HCT116 (cell line): Measurements from ENCODE around the gene ZNF750. TPM values are rescaled to one million over a fixed set of nuclear protein-coding genes. Genes with fewer than 3 reads are reported as not detected.
A peak's percentile ranks its signal among the peaks of the same experiment; 100 is the strongest.

ENCODE experiments used
- ATAC-seq: fragments of 200-7000 bp; cut with Tn5 transposase; 2 replicates; pipeline ENCODE4 v1.9.1; 2020; ENCODE audit warnings: mild to moderate bottlenecking, moderate library complexity
- BruUV-seq: library from RNA; stranded (reverse); fragments of 400-500 nt; replicated peaks from 2 replicates; lab custom pipeline; 2021; lab: Mats Ljungman, UMichigan
- CTCF ChIA-PET: fragments of 300-600 bp; sonication (Branson Sonifier 250); formaldehyde crosslinking; loops from one replicate; lab custom pipeline; 2021; ENCODE audit warnings: antibody characterized with exemption; lab: Charles Lee
- POLR2A ChIA-PET: fragments of 300-600, 350-600 bp; sonication (Branson Sonifier 250); formaldehyde crosslinking; loops from one replicate; lab custom pipeline; 2021; ENCODE audit warnings: antibody characterized with exemption; lab: Charles Lee
- RAD21 ChIA-PET, 2 experiments: fragments of 300-600 bp; sonication (Branson Sonifier 250); formaldehyde crosslinking; loops; one replicate each; lab custom pipeline; 2023; ENCODE audit warnings: low total read pairs in 2 of 2; ENCODE audit not compliant: uncharacterized antibody in 2 of 2, unreplicated experiment in 2 of 2, low non-redundant PET in 1 of 2; lab: Charles Lee
- DNase-seq: peaks from one replicate; pipeline ENCODE4 v3.0.0-alpha.2; 2010; ENCODE audit warnings: low read depth, low spot score
- H2AFZ ChIP-seq: fragments of 200-600 bp; shearing (Covaris generic), sonication (generic); 2 replicates; pipeline ENCODE4 v1.6.1; 2017; ENCODE audit warnings: low read depth, mixed run types, mixed read lengths, antibody characterized with exemption, low read length; ENCODE audit not compliant: poor library complexity, severe bottlenecking
- H3K27ac ChIP-seq: 2 replicates; pipeline ENCODE4 v1.5.1; 2012; ENCODE audit warnings: low read depth, low read length
- H3K27me3 ChIP-seq: fragments of 200-600 bp; sonication (generic); 2 replicates; pipeline ENCODE4 v1.6.1; 2016; ENCODE audit warnings: mixed run types, low read length, mixed read lengths; ENCODE audit not compliant: insufficient read depth
- H3K36me3 ChIP-seq, 2 experiments: fragments of 200-500 bp in 1 of 2; fragments of 200-600 bp in 1 of 2; sonication (Bioruptor generic) in 1 of 2; sonication (generic) in 1 of 2; 2 replicates each; pipeline versions ENCODE4 v1.5.1 to v1.6.1; 2014 to 2016; ENCODE audit warnings: low read length in 2 of 2, inconsistent platforms in 1 of 2, mixed read lengths in 1 of 2, mixed run types in 1 of 2; ENCODE audit not compliant: insufficient read depth in 2 of 2, control insufficient read depth in 1 of 2
- H3K4me1 ChIP-seq, 2 experiments: fragments of 200-600 bp in 1 of 2; sonication (generic) in 1 of 2; 2 replicates each; pipeline versions ENCODE4 v1.5.1 to v1.6.1; 2012 to 2017; ENCODE audit warnings: low read length in 2 of 2, inconsistent platforms in 1 of 2, mild to moderate bottlenecking in 1 of 2, mixed read lengths in 1 of 2, mixed run types in 1 of 2, moderate library complexity in 1 of 2; ENCODE audit not compliant: insufficient read depth in 2 of 2, control insufficient read depth in 1 of 2
- H3K4me2 ChIP-seq: fragments of 200-600 bp; sonication (generic); 2 replicates; pipeline ENCODE4 v1.6.1; 2017; ENCODE audit warnings: mixed run types, low read length, mixed read lengths
- H3K4me3 ChIP-seq, 2 experiments: fragments of 200-600 bp in 1 of 2; sonication (generic) in 1 of 2; replicated peaks in 1 of 2; 2 replicates each; pipeline ENCODE4 v1.5.1; 2011 to 2016; ENCODE audit warnings: low read length in 2 of 2, control low read depth in 1 of 2, low read depth in 1 of 2, mild to moderate bottlenecking in 1 of 2, mixed read lengths in 1 of 2, mixed run types in 1 of 2
- H3K79me2 ChIP-seq: fragments of 200-600 bp; sonication (generic); 2 replicates; pipeline ENCODE4 v1.6.1; 2017; ENCODE audit warnings: mild to moderate bottlenecking, mixed run types, low read length, moderate library complexity, mixed read lengths; ENCODE audit not compliant: insufficient read depth
- H3K9ac ChIP-seq: fragments of 200-600 bp; sonication (generic); 2 replicates; pipeline ENCODE4 v1.6.1; 2016; ENCODE audit warnings: low read length, mixed read lengths
- H3K9me2 ChIP-seq: fragments of 200-600 bp; sonication (generic), shearing (Covaris generic); 2 replicates; pipeline ENCODE4 v1.6.1; 2017; ENCODE audit warnings: mixed run types, mild to moderate bottlenecking, moderate library complexity; ENCODE audit not compliant: insufficient read depth
- H3K9me3 ChIP-seq, 2 experiments: fragments of 200-500 bp in 1 of 2; fragments of 200-600 bp in 1 of 2; sonication (Bioruptor generic) in 1 of 2; sonication (generic) in 1 of 2; 2 replicates each; pipeline ENCODE4 v1.6.1; 2014 to 2017; ENCODE audit warnings: low read length in 2 of 2, mixed read lengths in 2 of 2, inconsistent platforms in 1 of 2, low read depth in 1 of 2, mild to moderate bottlenecking in 1 of 2, mixed run types in 1 of 2, moderate library complexity in 1 of 2; ENCODE audit not compliant: control insufficient read depth in 1 of 2, insufficient read depth in 1 of 2
- H4K20me1 ChIP-seq: fragments of 200-600 bp; sonication (generic), shearing (Covaris generic); 2 replicates; pipeline ENCODE4 v1.6.1; 2017; ENCODE audit warnings: mixed run types, mild to moderate bottlenecking, moderate library complexity; ENCODE audit not compliant: insufficient read depth
- CEBPB ChIP-seq: IDR thresholded peaks from 2 replicates; pipeline ENCODE4 v1.6.1; 2012; ENCODE audit warnings: low read depth
- EGR1 ChIP-seq: IDR thresholded peaks from 2 replicates; pipeline ENCODE4 v1.6.1; 2012; ENCODE audit warnings: low read depth
- EZH2 ChIP-seq: fragments of 200-600 bp; sonication (generic); IDR thresholded peaks from 2 replicates; pipeline ENCODE4 v1.6.1; 2017; ENCODE audit warnings: antibody characterized with exemption, mixed run types
- TCF7L2 ChIP-seq: IDR thresholded peaks from 2 replicates; pipeline ENCODE4 v1.7.0; 2011; ENCODE audit warnings: borderline replicate concordance, inconsistent platforms; ENCODE audit not compliant: insufficient read depth, insufficient read length; ENCODE audit errors: extremely low read depth
- intact Hi-C: fragments of 100-400 bp; cut with micrococcal nuclease; formaldehyde crosslinking; loops from 2 replicates; pipeline ENCODE4 v1.10.0; 2022
- total RNA-seq: library from RNA; stranded (reverse); gene quantifications from one replicate; pipeline ENCODE4 v1.2.1, GENCODE V29; 2021; ENCODE audit not compliant: unreplicated experiment

The ZNF750 gene
- total RNA-seq, 1 experiment from 2014 or later = not detected

- ChIA-PET RAD21 (no interaction called here), CTCF (no interaction called here), POLR2A (no interaction called here)
- Histone ChIP-seq H3K36me3 (no peaks in the 10 kb centered on the region; a peak in 1 of 4 replicates), H3K4me3 (no peak overlapping the region), H3K27me3 (no peaks in the 10 kb centered on the region), H3K27ac (no peak overlapping the region), H3K4me2 (no peak overlapping the region), H3K9me2 (no peaks in the 10 kb centered on the region), H2AFZ (no peak overlapping the region), H3K4me1 (no peaks in the 10 kb centered on the region), H4K20me1 (no peaks in the 10 kb centered on the region), H3K79me2 (no peaks in the 10 kb centered on the region), H3K9me3 (no peaks in the 10 kb centered on the region), H3K9ac (no peak overlapping the region)
- DNase-seq (no peak), ATAC-seq (no peak)
- TF ChIP-seq CEBPB (peak; percentile 75), EGR1 (no peak), EZH2 (no peak)
- BruUV-seq = no TSS peak
- intact Hi-C loops = no loop called here
Measured at GRCh38 chr17:82838386-82839063, 1.3 kb downstream of the ZNF750 start.

- Histone ChIP-seq H3K4me2 (no peak overlapping the region), H4K20me1 (no peaks in the 10 kb centered on the region), H3K9me2 (no peaks in the 10 kb centered on the region), H3K36me3 (no peaks in the 10 kb centered on the region; a peak in 1 of 4 replicates), H3K27me3 (no peaks in the 10 kb centered on the region), H3K4me1 (no peaks in the 10 kb centered on the region), H3K4me3 (no peak overlapping the region), H3K9me3 (no peaks in the 10 kb centered on the region)
- no peak for ATAC-seq
- CTCF ChIA-PET = no interaction called here
- BruUV-seq = no TSS peak
- DNase-seq = no peak
- TF ChIP-seq TCF7L2 = no peak
- TF ChIP-seq, all 23 proteins: peak for 0
- intact Hi-C loops = no loop called here
- RAD21 ChIA-PET = no interaction called here
- H3K27ac ChIP-seq = no peak overlapping the region
- no peaks in the 10 kb centered on the region for H3K79me2 ChIP-seq
- H2AFZ ChIP-seq = no peak overlapping the region
- no peak overlapping the region for H3K9ac ChIP-seq
- POLR2A ChIA-PET = no interaction called here
Measured at GRCh38 chr17:82837586-82838320, 2.1 kb downstream of the ZNF750 start.
